NB4 (cell line): ENCODE measurements around the gene THEMIS.

Experiments used
- CTCF ChIP-seq: IDR thresholded peaks from one replicate; pipeline ENCODE4 v1.5.1; 2012; ENCODE audit warnings: low read depth, low read length
- MAX ChIP-seq: IDR thresholded peaks from 2 replicates; pipeline ENCODE4 v1.6.1; 2011; ENCODE audit warnings: low read depth, low read length
- POLR2A ChIP-seq: IDR thresholded peaks from 2 replicates; pipeline ENCODE4 v1.6.1; 2011; ENCODE audit warnings: mild to moderate bottlenecking; ENCODE audit not compliant: insufficient read length; ENCODE audit errors: extremely low read depth

GRCh38 chr6:127907960-127908640, 7.2 kb upstream of the THEMIS start:
- TF ChIP-seq CTCF: no peak
- TF ChIP-seq POLR2A: no peak
- no peak for TF ChIP-seq MAX
